HG02588 (cell line): ENCODE results near the gene FOS.

Experiments used
- ATAC-seq: cut with Tn5 transposase; IDR thresholded peaks from one replicate; pipeline ENCODE4 v1.9.1; 2021; ENCODE audit warnings: mild to moderate bottlenecking, moderate library complexity; ENCODE audit not compliant: unreplicated experiment

Gene FOS

DNA sequence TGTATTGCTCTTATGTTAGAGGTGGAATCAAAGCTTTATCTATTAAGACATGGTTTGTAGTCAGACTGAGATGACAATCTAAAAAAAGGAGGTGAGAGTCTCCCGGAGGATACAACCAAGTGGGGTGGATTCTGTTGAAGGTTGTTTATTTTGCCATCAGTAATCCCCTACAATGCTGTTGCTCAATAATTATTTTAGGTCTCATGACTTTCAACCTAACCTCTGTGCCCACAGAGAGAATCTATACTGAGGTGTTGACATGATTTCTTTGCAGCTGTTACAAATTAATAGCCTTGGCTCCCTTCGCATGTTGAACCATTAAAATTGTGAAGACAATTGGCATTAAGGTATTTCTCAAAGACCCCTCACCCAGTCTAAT is 28.7 kb upstream of the FOS start:
- ATAC-seq: no peak

DNA sequence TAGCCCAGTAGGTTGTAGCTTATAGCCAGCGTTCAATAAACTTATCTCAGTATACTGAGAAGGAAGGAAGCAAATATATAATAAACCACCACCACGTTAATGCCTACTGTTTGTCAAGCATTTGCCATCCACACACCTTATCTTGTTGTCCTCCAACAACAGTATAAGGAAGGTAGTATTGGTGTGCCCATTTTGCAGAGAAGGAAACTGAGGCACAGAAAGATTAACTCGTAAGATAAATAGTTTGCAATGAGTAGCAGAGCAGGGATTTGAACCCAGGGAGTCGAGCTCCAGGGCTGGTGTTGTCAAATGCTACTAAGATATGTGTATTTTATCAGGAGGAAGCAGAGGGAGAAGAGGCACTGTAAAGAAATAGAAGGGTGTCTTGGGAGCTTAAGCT is 27.8 kb upstream of the FOS start:
- ATAC-seq: no peak

DNA sequence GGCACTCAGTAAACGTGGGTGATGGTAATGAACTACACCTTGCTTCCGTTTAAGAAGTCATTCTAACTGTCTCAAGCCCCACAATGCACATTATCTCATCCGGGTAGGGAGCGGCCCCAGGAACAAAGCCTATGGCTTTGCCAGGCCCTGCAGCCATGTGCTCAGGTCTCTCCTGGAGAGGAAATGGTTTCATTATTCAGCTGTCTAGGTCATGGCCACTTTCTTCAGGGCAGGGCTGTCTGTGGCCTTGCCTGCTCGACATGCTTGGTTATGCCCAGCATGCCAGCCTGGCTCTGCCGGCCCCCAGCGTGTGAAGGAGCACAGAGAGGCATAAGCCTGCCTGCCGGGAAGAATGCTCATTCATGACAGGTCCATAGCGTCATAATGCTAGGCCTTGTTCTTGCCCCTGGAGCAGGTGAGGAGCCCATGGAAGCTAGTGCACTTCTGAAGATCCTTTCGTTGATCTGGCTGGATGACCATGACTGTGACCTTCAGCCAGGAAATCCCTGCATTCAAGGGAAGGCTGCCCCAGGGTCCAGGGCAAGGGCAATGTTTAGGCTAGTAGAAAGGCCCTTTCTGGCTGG is 26.3 kb upstream of the FOS start:
- ATAC-seq: no peak

DNA sequence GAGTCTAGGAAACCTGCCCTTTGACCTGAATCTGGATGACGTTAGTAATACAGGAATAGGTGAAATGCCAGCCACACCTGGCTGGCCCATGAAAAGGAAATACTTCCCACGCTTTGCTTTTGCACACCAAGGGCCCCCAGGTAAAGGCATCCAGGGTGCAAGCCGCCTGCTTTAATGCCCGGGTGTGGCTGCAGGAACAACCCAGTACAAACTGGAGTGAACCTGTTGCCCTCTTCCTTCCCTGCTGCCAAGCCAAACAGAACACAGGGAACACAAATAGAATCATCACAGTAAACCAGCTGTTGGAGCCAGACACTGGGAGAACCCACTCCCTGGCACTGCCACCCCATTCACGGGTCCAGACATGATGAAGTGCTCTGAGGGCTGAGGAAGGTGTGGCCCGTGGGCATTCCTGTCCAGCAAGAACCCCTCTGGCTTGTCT is 24.2 kb upstream of the FOS start:
- ATAC-seq: no peak

DNA sequence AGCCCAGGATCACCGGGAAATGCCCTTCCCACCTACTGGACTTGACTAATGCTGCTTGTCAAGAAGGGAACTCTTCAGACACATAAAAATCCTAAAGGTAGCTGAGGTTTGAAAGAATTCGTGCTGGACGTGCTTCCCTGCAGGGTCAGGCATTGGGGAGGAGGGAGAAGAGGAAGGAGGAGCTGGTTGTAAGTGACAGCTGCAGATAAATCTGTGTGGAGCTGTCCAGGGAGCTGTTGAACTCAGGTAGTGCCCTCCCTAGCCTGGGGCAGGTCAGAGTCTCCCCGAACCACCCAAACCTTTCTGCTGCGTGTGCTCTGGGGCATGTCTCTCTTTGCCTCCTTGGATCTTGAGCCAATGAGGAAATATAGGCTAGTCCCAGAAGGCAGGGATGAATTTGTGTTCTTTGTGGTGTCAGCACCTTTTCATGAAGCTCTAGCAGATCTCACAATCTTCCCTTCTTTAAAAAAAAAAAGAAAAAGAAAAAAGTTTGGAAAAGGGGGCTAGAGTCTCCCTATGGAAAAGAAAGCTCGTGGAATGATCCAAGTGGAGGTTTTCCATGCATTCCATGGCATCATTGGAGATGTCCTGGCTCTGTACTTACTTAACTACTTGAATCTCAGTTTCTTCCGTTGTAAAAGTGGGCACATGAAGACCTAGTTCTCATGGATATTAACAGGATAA is 23.6 kb upstream of the FOS start:
- no peak for ATAC-seq

DNA sequence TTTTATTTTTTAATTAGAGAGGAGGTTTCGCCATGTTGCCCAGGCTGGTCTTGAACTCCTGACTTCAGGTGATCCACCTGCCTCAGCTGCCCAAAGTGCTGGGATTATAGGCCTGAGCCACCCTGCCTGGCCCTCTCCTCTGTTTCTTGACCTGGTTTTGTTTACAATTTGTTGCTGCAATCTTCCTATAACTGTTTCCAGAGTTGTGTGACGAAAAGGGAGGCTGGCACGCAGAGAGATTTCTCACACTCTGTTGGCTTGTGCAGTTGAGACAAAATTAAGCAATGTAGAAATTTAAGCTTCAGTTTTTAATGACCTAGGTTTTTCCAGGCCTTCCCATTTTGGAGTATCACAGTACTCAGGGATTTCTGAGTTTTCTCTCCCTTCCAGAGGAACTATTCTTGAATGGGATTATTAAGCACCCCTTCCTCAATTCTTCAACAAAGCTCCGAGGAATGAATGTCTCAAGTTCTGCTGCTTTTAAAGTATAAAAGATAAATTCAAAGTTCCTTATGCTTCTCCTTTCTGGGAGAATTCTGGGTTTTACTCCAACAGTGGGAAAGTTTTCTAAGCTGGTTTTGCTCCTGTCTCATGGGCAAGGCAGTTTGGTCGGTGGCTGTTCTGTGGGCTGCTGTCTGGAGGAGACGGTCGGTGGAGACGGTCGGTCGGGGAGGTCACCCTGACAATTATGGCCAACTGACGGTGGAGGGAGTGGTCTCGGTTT is 20.4 kb upstream of the FOS start:
- peak; percentile 25 for ATAC-seq

DNA sequence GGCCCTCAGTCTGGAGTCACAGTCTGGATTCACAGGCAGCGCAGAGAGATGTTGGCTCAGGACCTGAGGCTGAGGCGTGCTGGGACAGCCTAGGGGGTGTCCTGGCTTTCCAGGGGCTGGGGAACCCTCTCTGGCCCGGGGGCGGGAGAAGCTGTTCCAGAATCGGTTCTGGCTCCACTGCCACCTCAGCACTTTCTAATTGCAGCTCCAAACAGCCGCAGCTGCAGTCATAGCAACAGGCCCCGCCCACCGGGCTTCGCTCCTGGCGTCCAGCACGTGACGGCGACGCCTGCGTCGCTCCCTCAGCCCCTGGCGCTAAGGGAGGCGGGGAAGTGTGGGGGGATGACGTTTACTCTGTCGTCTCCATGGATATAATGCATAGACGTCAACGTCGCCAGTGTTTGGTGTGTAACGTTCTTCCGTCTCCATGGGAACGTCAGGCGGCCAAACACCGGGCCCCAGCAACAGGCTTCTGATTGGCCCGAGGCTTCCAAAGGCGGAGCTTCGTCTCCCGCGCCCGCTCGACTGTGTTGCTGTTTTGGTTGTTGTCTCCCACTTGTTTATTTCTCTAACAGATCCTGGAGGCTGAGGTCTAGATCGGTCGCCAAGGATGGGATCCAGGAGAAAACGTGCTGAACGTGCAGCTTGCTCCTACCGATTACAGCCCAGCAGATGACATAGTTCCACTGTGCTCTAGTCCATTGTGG is 19.7 kb upstream of the FOS start:
- peak; percentile 96 for ATAC-seq

DNA sequence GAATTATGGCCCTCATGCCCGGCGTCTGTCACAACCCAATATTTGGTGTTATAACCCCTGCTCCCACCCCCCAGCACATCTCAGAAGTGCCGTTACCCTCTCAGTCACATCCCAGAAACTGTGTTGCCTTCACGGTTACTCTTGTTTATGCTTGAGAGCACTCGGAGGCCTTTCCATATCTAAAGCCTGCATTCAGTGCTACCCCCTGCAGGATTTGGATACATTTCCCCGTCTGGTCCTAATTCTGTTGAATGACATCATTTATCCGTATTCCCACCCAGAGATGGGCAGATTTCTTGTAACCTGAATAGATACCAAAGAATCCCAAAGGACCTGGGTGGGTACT is 19.1 kb upstream of the FOS start:
- ATAC-seq: no peak

DNA sequence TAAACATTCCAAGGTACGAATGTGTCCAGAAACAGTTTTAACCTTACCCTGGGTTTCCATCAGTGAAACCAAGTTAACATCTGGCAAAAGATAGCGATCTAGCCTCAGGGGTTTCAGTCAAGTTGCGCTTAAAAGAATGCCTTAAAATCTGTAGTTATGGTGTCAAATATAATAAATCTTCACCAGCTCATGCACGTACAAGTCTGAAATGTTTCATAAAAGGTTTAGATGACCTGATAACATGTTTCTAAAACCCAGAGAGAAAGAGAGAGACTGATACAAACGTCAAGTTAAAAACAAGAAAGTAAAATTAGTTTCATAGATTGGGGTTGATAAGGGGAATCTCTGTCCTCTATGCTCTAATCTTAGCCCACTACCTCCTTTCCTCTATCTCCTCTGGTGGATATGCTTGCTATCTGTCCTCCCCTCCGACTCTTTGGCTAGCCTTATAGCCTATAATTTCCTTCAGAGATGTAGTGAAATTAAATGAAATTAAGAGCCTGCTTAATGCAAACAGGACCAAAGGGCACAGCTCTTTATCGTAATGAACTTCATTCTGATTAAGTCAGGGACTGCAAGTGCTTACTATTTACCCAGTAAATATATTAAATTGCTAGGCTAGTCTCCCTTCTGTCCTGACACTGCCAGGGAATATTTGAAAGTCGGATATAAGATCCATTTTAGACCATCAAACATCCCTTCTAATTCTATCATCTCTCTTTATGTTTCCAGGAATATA is 18.4 kb upstream of the FOS start:
- ATAC-seq: no peak

DNA sequence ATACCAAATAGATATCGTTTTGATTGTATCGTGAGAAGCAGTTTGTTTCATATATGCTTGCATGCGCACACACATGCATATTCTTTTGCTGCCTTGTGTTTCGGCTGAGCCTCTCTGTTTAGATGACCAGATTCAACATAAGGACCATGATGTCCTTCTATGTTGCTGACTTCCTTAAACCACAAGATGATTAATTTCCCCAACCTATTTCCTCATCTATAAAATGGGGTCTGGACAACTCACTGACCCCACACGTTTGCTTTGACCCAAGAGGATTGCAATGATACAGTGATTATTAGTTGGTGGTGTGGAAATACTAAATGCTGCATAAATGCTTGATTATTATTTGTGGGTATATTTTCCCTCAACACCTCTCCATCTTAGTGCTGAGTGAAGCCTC is 16.8 kb upstream of the FOS start:
- no peak for ATAC-seq

DNA sequence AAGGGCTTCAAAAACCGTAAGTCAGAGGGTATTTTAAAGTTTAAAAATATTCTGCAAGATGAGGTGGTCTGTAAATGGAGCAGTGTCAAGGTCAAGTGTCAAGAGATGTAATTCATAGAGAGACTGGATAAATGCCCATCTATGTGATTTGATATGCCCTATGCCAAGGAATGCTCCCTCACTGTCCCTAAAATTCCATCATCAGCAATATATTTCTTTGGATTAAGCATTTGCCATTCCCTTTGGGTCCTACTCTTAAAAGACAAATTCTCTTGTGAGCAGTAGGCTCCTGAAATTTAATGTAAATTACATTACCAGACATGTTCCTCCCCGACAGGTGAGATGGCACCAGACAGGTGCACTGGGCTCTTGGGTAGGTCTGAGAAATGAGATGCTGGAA is 16.0 kb upstream of the FOS start:
- ATAC-seq: no peak

DNA sequence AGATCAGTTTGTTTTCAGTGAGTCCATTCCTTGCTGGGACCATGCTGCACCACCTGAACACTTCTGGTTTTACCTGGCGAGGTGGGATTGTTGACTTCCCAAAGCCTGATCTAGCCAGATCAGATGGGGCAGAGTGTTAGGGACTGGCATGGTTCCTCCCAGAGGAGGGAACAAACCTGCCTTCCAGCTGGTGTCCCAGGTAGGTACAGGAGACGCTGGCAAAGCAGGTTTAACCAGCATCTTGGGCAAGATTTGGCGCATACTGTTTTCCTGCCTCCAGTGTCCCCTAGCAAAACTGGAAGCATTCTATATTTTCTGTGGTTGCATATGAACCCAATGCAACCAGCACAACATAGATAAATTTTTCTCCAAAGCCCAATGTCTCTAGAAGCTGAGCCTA is 14.6 kb upstream of the FOS start:
- ATAC-seq: no peak

DNA sequence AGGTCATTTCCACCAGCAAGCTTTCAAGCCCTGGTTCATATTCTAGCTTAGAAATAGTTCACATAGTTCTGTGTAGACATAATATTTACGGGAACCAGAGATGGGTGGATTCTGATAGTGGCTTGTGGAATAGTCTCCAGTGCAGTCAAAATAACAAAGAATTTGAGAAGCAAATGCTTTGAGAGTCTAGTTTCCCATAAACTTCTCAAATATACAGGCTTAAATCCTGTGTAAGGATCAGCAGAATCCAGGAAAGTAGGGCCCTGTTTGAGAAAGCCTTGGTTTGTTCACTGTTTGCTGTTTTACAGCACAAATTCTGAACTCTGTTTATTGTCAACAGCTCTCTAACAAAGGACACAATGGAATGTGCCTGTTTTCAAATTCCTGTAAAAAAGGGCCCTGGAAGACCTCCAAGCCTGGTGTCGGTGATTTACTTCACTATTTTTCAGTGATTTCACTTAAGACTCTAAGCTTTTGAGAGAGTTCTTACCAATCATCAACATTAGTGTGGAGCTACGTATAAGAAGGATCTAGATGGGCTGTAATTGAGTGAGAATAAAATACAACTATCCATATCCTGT is 11.4 kb upstream of the FOS start:
- no peak for ATAC-seq

DNA sequence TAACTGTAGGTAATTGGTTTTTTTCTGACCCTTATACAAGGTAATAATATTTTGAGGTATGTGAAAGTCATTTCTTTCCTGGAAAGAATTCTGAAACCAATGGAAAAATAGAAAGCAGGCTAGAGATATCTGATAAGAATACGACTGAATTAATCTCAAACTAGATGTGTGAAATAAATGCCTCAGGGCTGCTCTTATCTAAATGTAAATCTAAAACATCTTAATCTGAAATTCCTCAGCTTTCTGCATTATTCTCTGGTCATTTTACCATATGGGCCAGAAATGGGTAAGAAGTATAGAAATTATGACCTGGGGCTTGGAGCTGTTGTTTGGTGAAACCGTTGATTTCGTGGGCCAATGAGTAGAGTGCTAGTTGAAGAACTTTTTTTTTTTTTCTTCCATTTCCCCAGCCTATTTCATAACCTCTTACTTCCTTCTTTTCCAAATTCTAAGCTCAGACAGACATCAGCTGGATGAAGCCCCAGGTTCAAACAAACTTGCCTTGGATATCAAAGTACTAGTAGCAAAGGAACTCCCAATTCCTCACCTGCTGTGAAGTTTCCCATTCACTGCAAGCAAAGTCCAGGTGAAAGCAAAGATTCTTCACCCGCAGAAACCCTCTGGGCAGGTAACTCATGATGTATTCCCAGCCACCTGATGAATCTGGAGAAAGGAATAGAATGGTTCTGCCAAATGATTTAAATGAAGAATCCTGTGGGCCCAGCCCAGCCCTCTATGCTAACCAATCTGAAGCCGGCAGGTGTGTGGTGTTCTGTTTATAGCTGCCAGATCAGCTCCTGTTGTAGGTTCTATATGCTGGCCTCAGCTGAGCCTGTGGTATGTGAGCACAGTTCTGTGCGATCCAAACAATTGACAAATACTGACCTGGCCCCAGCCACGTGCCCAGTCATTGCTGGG is 9.7 kb upstream of the FOS start:
- no peak for ATAC-seq

DNA sequence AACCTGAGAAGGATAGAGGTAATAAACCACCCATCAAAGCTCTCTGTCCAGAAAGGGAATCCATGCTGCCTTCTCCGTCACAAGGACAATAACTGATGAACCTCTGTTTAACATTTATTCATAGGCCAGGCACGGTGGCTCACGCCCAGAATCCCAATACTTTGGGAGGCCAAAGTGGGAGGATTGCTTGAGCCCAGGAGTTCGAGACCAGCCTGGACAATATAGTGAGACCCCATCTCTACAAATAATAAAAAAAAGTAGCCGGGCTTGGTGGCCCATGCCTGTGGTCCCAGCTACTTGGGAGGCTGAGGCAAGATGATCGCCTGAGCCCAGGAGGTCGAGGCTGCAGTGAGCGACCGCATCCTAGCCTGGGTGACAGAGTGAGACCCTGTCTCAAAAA is 7.1 kb upstream of the FOS start:
- ATAC-seq: no peak

DNA sequence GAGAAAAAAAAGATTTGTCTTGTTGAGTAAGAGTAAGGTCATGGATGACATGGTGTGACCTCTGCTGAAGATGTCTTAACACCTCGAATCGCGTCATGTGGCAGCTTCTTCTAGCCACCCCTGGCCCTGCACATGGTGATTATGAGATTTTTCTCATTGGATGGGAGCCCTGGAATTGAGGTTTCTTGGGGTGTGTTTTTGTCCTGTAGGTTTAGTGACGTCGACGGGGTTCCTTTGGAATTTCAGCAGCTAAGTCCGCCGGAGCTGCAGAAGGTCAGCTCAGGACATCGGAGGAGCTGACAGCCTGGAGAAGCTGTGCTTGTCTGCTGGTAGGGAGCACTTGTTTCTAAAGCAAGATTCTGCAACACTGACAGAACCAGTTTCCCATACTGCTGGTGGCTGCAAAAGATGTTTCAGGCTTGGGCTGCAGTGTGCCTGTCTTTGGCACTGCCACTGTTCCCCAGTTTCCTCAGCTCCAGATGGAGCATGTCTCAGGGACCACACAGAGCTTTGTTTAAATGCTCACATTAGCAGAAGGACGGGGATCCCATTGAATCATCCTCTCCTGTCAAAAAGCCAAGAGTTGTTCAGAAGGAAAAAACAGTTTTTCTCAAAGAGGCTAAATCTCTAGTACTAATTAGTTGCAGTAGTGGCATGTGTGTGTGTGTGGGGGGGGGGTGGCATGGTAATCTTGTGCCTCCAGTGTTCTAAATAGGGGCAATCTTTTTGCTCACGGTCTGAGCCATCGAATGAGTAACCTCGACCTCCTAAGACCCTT is 5.2 kb upstream of the FOS start:
- no peak for ATAC-seq

DNA sequence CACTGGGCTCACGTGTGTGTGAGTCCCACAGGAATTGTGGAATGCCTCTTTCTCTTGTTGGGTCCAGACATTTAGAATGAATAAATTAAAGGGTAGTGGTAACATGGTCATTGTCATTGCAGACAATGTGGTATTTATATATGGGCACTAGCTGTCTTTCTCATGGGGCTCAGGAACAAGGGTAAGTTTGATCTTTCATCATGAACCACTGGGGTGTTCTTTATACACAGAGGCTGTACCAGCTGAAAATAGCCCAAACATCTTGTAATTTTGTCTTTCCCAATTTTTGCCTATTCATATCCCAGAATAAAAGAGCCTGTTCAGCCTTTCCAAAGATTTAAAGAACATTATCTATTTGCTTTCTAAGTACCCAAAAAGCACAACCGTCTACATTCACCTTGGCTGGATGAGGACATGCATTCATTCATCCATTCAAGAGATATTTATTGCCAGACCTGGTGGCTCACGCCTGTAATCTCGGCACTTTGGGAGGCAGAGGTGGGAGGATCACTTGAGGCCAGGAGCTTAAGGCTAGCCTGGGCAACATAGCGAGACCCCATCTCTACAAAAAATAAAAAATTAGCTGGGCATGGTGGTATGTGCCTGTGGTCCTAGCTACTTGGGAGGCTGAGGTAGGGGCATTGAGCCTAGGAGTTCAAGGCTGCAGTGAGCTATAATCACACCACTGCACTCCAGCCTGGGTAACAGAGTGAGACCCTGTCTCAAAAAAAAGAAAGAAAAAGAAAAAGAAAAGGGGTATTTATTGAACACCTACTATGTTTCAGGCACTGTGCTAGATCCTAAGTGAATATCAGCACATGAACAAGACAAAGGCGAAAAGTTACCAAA is 4.4 kb upstream of the FOS start:
- ATAC-seq: no peak

DNA sequence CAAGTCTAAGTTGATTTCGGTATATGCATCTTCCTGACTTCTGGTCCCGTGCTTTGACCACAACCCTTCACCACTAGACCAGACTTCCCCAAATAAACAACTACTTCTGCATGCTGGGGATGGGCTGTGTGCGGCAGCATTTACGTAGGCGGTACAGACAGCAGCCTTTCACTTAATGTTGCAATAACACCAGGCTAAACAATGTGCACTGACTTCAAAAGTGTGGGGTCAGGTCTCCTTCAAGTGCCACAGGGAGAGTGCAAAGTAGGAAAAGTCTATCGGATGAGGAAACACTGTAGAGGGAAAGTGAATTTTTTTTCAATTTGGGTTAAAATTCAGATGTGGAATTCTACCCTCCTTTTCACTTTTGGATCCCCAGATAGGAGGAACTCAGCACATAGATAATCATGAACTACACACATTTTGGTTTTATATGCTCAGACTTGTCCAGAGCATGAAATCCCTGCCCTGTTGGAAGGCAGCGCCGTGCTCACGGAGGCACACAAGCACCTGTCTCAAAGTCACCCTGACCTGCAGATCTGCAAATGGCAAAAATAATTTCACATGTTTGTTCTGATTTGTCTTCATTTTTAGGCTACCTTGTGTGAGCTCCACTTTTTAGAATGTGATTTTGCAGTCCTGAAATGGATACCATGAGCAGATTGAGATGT is 3.6 kb upstream of the FOS start:
- ATAC-seq: no peak
